ENCODE measurements around the gene FUT1.

The FUT1 gene

GRCh38 chr19:48742096-48742495 is 10.3 kb downstream of the FUT1 start:
- TF ChIP-seq CTCF (conservative IDR thresholded peaks at IDR 0.05) (no peak), ZFX (IDR thresholded peaks at IDR 0.05) (no peak)
- H3K27ac ChIP-seq: no peak overlapping the region

- H3K27ac ChIP-seq: no peak overlapping the region
- no peak for TF ChIP-seq CTCF (conservative IDR thresholded peaks at IDR 0.05)
- no peak for TF ChIP-seq ZFX (IDR thresholded peaks at IDR 0.05)
Observed at GRCh38 chr19:48741129-48741999, 11.1 kb downstream of the FUT1 start.

- peak within 1 kb of the TSS; percentile 81 for H3K27ac ChIP-seq
- TF ChIP-seq ZFX (IDR thresholded peaks at IDR 0.05) (no peak), CTCF (conservative IDR thresholded peaks at IDR 0.05) (no peak)
Observed at GRCh38 chr19:48740164-48740972, 12.1 kb downstream of the FUT1 start, which contains the start of gene RASIP1. TSS of gene RASIP1 (minus strand) at chr19:48740610. CDS start at chr19:48740282, 328 bp downstream.

- TF ChIP-seq CTCF (conservative IDR thresholded peaks at IDR 0.05): no peak
- TF ChIP-seq ZFX (IDR thresholded peaks at IDR 0.05): no peak
- H3K27ac ChIP-seq: peak overlapping the region; percentile 81
Observed at GRCh38 chr19:48739404-48740163, 12.9 kb downstream of the FUT1 start.

GRCh38 chr19:48738557-48739403 is 13.7 kb downstream of the FUT1 start:
- peak; percentile 42; the same call in 1 of the 2 replicates for TF ChIP-seq ZFX (IDR thresholded peaks at IDR 0.05)
- peak; percentile 67 for TF ChIP-seq CTCF (conservative IDR thresholded peaks at IDR 0.05)
- H3K27ac ChIP-seq: peak overlapping the region; percentile 81

GRCh38 chr19:48737360-48737998 is 15.0 kb downstream of the FUT1 start:
- no peak overlapping the region for H3K27ac ChIP-seq
- TF ChIP-seq ZFX (IDR thresholded peaks at IDR 0.05): no peak

All from C4-2B (cell line).